Measurements from ENCODE around the gene CAMK1G.

DNA sequence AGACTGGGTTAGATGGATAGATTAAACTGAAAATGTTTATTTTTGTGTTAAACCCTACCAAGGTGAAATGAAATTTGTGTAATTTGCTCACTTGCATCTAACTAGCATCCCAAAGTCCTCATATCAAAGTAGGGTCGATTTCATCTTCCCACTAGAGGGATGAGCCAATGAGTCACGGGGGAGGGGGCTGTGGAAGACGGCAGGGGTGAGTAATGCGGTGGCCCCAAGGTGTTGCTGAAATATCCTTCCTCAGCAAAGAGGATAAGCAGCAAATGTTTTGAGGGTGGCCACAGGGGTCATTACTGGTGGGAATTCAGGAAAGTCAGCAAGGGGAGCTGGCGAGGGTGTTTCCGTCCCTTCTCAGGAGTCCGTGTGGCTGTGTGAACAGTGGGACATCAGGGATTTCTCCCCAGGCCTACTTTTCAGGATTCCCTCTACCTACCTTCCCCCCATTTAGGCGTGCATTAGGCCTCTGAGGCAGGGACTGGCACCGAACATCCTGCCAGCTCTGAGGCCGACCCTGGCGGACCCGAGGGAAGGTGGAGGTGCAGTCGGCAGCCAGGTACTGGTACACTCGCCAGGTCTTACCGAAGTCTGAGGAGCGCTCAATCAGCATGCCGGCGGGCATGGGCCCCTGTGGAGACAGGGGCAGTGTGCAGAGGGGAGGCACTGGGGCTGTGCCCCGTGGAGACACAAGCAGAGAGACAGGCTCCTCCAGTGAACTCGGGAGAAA lies 50.7 kb downstream of the CAMK1G start:
- TF ChIP-seq CREB1 (CRISPR knock-in tag; IDR thresholded peaks at IDR 0.05; ENCODE audit: low read depth) (no peak), CTCF (conservative IDR thresholded peaks at IDR 0.05; ENCODE audit: low read depth in 2 of 2) (no peak), POLR2AphosphoS5 (IDR thresholded peaks at IDR 0.05; ENCODE audit: low read depth) (no peak)
